Islet precursor cell (in vitro differentiated cells): Measurements from ENCODE around the gene FREM1.
A peak's percentile ranks its signal among the peaks of the same experiment; 100 is the strongest.

Experiments used
- DNase-seq: peaks from one replicate; pipeline ENCODE4 v3.0.0-alpha.2; 2018

FREM1 gene

DNA sequence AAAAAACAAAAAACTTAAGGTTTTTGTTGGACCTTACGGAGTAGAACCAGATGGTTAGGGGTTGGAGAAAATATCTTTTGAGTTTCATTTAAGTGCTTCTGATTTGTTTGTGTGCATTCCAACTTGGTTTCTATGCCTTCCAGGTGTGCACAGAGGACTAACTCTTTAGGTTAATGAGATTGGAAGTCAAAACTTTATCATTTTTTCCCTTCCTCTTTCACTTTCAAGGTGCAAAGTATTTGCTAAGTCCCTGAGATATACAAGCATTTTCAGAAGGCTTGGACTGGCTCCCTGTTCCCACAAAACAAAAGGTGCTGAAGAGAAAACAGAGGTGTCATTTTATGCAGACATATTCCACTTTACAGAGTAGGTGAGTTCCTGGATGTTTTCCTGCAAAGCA is 157.4 kb downstream of the FREM1 start:
- no peak for DNase-seq

DNA sequence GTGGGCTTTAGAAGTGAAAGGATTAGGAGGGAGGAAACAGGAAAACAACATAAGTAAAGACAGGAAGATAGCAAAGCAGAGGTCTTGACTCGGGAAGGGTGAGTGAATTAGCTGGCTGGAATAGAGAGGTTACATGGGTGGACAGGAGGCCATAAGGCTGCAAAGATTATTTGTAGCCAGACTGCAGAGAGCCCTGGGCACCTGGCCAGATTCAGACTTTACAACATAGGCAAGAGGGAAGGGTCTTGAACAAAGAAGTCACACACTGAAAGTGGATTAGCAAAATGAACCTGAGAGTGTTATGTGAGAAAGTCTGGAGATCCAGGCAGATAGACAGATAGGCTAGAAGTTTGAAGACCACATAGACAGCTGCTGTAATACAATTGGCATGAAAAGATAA is 158.0 kb downstream of the FREM1 start:
- DNase-seq, result no peak

DNA sequence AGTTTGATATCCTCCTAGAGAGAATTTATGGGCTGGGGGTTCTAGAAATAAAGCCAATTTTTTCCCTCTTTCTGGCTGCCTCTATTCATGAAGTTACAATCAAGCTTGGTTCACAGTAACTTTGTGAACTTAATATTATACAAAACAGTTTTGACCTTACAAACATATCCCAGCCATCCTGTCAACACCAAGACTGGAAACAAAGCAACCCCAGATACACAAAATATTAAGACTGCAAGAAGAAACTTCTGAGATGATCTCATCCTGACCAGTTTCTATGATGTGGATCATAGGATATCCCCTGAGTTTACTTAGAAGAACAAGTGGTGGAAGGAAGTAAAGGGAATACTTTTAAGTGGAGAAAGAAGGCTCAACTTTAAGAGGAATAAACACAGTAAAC is 159.4 kb downstream of the FREM1 start:
- DNase-seq, result no peak

DNA sequence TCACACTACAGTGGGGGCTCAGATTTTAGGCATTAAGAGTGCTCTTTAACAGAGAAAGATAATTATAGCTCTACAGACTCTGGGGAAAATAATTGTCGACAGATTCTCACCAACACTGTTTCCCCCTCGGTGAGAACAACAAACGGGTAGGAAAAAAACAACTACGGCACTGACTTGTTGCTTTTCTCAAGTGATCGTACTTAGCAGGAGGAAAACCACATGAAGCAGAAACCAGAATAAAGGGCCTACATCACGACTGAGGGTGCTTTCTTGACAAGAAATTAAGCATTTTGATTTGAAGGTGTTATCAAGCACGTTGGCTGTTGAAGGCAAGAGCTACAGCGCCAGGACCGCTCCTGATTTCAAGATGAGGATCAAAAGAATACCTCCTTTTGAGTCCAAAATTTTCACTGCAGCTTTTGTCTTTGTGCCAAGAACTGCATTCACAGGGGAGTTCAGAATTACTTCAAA is 160.5 kb downstream of the FREM1 start:
- DNase-seq, result no peak

DNA sequence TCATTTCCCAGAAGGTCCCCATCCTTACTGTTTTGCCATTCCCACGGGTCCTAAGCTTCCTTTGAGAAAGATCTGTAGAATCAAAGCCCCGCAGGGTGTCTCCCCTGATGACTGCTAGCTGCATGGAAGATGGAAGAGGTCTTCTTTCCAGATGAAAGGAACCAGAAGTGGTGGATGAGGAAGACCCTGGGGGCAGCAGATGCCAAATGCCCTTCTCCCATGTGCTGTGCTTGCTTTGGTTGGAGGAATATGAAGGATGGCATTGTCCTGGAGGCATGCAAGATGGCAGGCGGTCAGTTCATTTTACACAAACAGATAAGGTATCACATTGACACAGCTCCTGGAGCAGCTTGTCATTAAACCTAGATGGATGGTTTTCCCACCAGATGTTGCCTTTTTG is 161.9 kb downstream of the FREM1 start:
- DNase-seq, result no peak

DNA sequence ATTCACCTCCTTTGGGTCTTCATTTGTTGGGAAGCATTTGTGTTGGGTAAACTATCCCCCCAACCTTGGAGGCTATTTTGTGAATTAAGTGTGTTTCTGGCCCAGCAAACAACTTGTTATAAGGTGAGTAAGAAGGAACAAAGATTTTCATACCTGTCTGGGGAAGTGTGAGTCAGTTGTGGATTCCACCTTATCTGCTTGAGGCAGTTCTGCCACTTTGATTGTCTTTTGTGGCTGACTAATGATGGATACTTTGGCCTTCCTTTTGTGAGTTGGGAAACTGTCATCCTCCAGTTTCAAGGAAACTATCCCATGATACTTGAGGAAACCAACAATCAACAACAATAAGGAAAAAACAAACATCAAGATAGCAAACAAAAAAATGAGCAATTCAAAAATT is 163.1 kb downstream of the FREM1 start:
- DNase-seq, result no peak

DNA sequence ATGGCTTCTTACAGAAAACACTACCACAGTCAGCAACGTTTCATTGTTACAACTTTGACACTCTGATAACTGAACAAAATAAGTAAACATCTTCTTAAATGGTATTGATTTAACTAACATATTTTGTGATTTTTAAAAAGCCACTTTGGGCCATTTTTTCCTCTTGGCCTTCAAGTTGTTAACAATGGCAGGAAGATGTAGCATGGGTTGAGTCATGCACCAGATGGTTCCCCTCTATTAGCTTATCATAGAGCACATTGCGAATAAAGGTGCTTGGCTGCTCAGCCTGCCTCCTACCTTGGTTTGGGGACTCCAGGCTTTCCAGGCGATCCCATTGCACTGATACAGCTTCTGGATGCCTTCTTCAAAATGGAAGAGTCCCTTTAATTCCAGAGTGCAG is 163.6 kb downstream of the FREM1 start:
- no peak for DNase-seq

DNA sequence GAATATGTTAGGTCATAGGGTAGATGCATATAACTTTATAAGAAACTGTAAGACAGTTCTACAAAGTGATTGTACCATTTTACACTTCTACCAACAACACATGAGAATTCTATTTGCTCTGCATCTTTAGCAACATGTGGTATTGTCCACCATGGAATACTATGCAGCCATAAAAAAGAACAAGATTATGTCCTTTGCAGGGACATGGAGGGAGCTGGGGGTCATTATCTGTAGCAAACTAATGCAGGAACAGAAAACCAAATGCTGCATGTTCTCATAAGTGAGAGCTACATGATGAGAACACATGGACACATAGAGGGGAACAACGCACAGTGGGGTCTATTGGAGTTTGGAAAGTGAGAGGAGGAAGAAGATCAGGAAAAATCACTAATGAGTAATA is 165.5 kb downstream of the FREM1 start:
- DNase-seq, result no peak

DNA sequence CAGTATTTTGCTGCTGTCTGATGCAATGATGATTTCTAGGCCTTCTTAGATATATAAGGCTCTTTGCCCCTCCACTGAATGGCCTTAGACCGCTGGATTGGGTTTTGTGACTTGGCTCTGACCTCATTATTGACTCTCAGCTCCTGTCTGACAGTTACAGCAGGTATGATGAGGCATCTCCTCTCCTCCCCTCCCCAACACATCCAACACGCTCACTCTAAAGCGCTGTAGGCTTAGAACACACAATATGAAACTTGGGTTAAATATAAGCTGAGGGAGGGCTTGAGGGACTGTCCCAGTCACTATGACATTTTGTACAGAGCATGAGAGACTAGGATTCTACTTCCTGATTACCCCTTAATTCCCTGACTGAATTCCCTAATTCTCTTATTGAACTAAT is 168.9 kb downstream of the FREM1 start:
- no peak for DNase-seq

DNA sequence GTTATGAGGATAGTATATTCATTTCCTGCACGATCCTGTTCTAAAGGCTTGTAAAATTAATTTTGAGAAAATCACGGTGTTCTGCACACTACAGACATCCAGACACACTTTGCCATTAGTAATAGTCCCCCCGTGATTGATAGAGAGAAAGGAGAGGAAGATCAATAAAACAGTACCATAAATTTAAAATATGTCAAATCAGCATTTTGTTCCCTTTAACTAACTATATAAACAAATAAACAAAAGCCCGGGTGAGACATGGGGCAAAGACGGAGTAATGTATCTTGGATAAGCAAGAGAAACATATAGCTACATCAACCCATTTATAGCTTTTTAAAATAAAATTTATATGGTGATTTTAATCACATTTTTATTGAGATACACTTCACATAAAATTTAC is 177.1 kb downstream of the FREM1 start:
- DNase-seq, result no peak

DNA sequence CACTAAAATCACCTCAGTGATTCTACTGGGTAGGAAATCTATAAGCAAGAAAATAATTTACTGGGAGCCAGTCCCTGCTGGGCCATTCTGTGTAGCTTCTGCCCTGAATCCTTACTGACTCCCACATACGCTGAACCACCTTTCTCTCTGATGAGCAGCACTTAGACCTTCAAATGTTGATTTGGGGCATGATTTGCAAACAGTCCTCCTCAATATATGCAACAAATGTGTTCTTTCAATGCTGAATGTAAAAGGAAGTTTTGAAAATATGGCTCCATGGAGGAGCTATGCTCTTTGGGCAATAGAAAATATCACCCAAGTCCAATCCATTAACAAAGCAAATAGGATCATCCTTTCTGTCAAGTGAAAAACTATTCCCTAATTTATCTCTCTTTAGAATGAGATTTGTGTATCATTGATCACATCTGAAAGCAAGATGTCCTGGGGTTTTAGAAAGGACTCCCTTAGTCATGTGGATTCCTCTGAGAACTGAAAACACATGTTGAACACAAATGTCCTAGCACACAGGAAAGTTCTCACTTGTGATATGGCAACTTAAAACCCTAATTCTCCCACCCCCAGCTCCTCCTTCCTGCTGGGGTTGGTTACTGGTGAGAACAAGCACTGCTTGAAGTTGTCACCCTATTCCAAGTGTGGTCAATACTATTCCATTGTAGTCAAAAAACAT is 178.8 kb downstream of the FREM1 start:
- no peak for DNase-seq

DNA sequence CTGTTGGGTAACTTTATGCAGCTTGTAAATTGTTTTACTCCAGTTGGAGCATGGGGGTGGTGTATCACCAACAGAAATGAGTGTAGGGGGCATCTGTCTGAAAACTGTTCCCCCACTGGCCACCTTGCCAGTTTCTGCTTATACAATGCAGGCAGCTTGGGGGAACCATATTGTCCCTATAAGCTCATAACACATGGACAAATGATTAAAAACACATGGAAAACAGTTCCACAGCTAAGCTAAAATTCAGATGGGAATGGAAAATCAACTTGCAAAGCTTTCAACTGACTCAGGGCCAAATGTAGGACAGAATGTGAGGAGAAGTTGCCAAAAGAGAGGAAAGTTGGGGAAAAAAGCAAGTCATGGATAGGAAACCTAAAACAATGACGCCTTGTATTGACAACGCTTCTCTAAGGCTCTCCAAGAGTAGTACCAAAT is 179.7 kb downstream of the FREM1 start:
- DNase-seq, result no peak

DNA sequence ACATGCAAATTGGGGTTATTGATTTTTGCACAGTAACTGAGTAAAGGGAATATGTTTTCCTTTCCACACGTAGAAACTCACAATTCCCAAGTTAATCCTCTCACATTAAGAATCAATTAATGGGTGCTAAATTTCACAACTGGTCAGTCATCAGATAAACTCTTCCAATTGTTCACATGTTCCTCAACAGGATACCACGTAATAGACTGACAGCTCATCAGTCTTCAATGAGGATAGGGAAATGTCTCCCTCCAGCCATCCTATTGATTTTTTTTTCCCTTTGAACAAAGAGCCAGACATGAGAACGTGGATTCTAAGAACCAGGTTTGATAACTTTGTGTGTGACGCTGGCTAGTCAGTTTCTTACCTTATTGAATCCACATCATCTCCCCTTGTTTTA is 186.9 kb downstream of the FREM1 start:
- DNase-seq, result no peak

DNA sequence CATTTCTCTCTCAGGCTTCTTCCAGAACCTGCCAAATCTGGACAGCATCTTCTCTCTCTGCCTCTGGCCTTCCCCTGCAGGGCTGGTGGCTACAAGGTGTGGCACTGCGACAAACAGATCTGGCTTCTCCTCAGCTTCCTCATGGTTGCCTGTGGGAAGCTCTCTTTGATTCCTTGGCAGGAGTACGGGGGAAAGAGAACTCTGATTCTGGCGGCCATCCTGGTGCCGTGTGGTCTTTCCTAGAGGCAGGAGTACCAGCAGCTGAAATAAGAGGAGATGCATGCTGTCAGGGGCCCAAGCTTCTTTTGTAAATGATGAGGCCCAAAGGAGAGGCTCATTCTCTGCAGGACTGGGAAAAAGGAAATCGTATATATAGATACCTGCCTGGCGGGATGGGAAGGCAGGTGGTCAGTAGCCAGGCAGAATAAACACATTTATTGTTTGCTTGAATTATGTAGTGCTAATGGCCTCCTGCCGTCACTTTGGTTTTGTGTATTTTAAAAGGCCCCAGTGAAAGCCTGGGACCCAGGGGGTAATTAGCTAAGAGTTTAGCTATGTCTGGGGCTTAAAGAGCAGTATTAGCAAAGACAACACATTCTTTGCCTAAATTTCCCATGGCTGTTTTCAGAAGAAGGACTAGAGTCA is 187.7 kb downstream of the FREM1 start, which contains the start of gene CER1:
Gene CER1 (minus strand): TSS at position 343 of the 645 bp plus-strand sequence. CDS start 61 bp downstream, at position 282.
- peak; percentile 76 for DNase-seq

DNA sequence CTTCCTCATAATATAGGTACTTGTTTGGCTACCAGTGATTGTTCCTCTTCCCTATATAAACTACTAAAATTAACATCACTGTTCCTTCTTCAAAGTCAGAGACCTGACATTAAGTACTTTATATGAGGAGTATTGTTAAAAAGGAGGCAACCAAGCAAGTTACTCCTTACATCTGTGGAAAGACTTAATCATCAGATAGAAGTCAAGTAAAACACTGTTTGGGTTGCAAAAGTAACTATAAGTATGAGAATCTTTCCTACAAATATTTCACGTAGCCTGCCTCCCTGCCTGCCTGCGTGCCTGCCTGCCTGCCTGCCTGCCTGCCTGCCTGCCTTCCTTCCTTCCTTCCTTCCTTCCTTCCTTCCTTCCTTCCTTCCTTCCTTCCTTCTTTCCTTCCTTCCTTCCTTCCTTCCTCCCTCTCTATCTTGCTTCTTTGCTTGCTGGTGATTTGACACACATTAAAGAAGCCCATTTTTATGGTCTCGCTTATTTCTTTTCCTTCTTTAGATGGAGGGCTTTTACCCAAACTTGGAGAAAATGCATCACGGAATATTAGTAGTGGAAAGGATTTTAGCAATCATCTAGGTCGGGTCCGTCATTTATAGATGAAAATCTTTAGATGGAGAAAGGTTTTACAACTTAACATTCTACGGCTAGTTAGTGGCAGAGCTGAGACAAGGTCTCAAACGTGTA is 190.9 kb downstream of the FREM1 start:
- DNase-seq, result no peak

DNA sequence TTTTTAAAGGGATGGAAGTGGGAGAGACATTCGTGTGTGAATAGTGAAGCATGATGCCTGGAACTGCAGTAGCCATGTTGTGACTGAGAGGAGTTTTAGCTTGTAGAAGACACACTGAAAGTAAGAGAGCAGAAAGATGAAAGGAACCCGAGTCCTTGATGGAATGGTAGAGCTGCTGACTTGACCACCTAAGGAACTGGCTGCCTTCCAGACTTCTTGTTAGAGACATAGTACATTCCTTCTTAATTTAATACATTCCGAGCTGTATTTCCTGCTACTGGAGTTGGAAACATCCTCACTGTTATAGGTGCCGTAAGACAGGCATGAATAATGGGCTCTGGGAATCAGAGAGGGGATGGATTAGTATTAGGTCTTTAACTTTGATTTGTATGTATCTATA is 195.1 kb downstream of the FREM1 start:
- no peak for DNase-seq

DNA sequence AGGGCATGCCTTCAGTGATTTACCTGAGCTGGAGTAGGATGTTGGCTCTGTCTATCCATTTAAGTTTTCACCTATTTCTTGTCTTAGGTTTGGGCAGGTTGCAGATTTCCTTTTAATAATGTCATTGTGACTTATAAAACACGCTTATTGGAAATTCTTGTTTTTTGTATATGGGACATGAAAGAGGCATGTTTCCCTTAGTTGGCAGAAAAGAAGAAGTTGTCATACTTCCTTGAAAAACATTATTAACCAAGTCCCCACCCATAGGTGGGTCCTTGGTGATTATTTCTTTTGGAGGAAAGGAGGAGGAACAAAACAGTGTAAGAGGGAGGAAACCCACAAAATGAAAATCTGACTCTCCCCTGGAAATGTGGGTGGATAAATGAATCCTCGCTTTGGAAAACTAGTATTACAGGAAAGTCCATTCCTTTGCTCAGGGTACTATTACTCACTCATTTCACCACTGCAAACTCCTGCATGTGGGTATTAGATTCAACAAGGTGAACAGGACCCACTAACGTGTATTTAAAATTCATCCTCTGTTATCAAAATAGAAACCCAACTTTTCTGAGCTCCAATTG is 197.0 kb downstream of the FREM1 start:
- no peak for DNase-seq

DNA sequence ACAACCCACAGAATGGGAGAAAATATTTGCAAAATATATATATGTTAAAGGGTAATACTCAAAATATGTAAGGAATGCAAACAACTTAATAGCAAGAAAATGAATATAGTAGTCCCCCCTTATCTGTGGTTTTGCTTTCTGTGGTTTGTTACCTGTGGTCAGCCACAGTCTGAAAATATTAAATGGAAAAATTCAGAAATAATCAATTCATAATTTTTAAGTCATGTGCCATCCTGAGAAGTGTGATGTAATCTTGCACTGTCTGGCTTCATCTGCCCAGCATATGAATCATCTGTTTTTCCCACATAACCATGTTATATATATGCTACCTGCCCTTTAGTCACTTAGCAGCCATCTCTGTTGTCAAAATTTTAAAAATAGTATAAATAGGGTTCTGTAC is 199.4 kb downstream of the FREM1 start:
- DNase-seq, result no peak

DNA sequence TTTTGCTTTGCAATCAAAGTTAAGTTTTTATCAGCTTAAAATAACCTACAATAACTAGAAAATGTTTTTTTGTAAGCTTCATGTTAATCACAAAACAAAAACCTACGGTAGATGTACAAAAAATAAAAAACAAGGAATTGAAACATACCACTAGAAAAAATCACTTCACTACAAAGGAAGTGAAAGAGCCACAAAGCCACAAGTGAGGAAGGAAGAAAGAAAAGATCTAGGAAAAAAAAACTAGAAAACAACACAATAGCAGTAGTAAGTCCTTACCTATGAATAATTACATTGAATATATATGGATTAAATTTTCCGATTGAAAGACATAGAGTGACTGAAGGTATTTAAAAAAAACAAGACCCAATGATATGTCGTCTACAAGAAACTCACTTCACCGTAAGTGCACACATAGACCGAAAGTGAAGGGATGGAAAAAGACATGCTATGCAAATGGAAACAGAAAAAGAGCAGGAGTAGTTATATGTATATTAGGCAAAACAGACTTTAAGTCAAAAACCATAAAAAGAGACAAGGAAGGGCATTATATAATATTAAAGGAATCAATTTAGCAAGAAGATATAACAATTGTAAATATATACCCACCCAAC is 203.6 kb downstream of the FREM1 start:
- no peak for DNase-seq

DNA sequence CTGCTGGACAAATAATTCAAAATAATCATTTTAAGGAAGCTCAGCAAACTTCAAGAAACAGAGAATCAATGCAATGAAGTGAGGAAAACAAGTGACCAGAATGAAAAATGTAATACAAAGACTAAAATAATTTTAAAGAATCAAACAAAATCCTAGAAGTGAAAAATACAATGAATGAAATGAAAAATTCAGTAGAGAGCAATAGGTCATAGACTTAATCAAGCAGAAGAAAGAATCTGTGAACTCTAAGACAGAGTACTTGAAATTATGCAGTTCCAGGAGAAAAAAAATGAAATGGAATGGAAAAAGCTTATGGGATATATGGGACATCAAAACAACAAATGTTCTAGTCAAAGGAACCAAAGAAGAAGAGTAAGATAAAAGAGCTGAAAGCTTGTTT is 205.1 kb downstream of the FREM1 start:
- DNase-seq, result no peak

DNA sequence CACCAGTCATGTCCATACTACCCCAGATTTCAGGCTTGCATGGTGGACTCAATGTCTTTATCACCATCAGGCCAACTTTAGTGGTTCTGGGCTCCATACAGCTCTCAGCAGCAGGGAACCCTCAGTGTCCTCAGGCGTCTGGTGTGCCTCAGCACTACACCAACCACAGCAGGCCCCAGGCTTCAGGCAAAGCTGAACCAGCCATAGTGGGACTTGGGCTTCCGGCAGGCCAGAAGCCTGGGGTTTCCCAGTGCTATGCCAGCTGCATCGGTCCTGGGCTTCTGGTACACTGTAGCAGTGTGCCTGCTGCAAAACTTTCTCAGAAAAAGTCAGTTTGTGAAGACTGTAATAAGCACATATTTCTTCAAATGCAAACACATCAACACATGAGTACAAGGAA is 205.9 kb downstream of the FREM1 start:
- no peak for DNase-seq

DNA sequence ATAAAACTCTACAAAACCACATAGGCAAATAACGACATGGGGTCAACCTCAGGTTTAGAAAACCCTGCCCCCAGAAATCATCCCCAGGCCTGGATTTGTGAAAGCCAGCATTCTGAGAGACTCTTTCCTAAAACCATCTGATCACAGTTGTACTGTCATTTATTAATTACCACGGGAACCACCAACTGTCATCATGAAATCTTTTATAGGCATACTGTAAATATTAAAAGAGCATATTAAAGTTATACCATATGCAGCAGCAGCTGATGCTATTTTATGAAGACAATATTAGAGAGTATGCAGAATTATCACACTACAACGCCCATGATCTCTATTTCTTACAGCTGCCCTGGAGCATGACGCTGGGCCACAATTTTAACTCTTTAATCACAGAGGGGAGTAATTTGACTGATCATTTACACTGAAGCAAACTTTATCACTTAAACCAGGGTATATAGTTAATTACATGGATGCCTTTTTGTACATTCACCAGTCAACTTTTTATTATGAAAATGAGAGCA is 208.0 kb downstream of the FREM1 start:
- no peak for DNase-seq

DNA sequence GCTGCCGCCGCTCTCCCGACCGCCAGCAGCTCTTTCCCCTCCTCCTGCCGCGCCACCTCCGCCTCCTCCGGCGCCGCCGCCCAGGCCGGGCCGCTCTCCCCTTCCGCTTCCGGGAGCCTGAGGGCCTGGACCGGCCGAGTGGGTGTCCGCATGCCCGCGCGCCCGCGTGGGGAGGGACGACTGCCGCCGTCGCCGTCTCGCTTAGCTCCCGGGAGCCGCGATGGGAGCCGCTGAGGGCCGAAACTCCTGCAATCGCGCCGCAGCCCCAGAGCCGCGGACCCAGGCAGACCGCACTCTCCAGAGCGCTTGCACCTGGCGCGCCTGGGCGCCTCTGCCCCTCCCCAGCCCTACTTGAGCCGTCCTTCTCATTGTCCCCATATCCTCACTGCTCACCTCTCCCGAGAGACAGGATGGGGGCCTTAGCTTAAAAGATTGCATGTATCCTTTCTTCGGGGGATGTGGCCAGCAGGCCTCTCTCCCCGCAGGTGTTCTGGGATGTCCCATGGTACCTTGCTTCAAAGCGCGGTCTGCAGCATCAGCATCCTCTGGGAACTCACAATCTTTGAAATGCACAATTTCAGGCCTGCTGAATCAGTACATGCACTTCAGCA is 216.9 kb downstream of the FREM1 start, which contains the start of gene ZDHHC21:
Gene ZDHHC21 (minus strand): TSS at position 182 of the 611 bp plus-strand sequence. CDS start 19,092 bp downstream, outside the sequence.
- DNase-seq, result peak; percentile 78
